WERI-Rb-1 (cell line): ENCODE results near the gene ADRA2B.

Experiments
- DNase-seq: peaks from one replicate; pipeline ENCODE4 v3.0.0-alpha.2; 2020
- H3K27ac ChIP-seq: fragments of 250-450 bp; sonication (Bioruptor Pico); 2 replicates; pipeline ENCODE4 v1.5.1; 2020; ENCODE audit warnings: mild to moderate bottlenecking, moderate library complexity
- H3K27me3 ChIP-seq: fragments of 250-450 bp; sonication (Bioruptor Pico); 2 replicates; pipeline ENCODE4 v1.5.1; 2021; ENCODE audit warnings: mild to moderate bottlenecking, low read depth, moderate library complexity; ENCODE audit not compliant: insufficient read depth, severe bottlenecking
- H3K36me3 ChIP-seq: fragments of 250-450 bp; sonication (Bioruptor Pico); 2 replicates; pipeline ENCODE4 v1.5.1; 2020; ENCODE audit warnings: mild to moderate bottlenecking, moderate library complexity
- H3K4me3 ChIP-seq: 2 replicates; pipeline ENCODE4 v1.5.1; 2011; ENCODE audit warnings: low read depth, mild to moderate bottlenecking, control low read depth, low read length
- H3K9me3 ChIP-seq: fragments of 250-450 bp; sonication (Bioruptor Pico); 2 replicates; pipeline ENCODE4 v1.5.1; 2021; ENCODE audit warnings: mild to moderate bottlenecking, moderate library complexity; ENCODE audit not compliant: severe bottlenecking
- TF ChIP-seq, protein P1 (sequence below): IDR thresholded peaks from 2 replicates; pipeline ENCODE4 v1.5.1; 2011; ENCODE audit warnings: low read depth, mild to moderate bottlenecking, control low read depth, inconsistent platforms, low read length

ADRA2B gene

DNA sequence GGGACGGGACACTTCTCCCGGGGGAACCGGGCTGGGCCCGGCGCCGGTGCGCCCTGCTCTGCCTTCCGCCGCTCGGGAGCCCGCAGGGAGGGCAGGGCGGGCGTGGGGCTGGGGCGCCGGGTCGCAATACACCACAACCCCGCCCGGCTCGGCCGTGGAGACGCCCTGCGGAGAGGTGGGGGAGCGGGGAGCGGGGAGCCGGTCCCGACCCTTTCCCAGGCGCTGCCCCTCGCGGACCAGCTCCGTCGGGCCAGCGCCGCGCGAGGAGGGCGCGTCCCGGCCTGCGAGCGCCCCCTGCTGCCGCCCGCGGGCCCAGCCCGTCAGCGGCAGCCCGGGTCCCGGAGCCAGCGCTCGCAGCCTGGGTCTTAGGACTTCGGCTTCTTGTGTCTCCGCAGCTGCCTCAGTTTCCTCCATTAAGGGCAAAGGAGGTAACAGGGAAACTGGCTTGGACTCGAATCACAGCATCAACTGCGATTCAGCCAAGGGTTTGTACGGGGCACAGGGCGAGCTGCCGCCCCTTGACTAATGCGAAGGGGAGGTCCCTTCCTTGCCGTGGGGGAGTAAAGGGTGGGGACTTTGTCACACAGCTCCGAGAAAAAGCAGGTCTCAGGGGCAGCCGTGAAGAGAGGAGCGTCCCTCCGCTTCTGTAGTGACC lies 635 bp upstream of the ADRA2B start:
- H3K36me3 ChIP-seq, result no peaks in the 10 kb centered on the region
- DNase-seq, result peak; percentile 50
- no peak overlapping the region for H3K27ac ChIP-seq
- peak overlapping the region; percentile 24 for H3K4me3 ChIP-seq
- H3K9me3 ChIP-seq, result no peaks in the 10 kb centered on the region
- peaks cover 6% of the 10 kb centered on the region for H3K27me3 ChIP-seq
- TF ChIP-seq, protein P1, sequence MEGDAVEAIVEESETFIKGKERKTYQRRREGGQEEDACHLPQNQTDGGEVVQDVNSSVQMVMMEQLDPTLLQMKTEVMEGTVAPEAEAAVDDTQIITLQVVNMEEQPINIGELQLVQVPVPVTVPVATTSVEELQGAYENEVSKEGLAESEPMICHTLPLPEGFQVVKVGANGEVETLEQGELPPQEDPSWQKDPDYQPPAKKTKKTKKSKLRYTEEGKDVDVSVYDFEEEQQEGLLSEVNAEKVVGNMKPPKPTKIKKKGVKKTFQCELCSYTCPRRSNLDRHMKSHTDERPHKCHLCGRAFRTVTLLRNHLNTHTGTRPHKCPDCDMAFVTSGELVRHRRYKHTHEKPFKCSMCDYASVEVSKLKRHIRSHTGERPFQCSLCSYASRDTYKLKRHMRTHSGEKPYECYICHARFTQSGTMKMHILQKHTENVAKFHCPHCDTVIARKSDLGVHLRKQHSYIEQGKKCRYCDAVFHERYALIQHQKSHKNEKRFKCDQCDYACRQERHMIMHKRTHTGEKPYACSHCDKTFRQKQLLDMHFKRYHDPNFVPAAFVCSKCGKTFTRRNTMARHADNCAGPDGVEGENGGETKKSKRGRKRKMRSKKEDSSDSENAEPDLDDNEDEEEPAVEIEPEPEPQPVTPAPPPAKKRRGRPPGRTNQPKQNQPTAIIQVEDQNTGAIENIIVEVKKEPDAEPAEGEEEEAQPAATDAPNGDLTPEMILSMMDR, result peak; percentile 78

DNA sequence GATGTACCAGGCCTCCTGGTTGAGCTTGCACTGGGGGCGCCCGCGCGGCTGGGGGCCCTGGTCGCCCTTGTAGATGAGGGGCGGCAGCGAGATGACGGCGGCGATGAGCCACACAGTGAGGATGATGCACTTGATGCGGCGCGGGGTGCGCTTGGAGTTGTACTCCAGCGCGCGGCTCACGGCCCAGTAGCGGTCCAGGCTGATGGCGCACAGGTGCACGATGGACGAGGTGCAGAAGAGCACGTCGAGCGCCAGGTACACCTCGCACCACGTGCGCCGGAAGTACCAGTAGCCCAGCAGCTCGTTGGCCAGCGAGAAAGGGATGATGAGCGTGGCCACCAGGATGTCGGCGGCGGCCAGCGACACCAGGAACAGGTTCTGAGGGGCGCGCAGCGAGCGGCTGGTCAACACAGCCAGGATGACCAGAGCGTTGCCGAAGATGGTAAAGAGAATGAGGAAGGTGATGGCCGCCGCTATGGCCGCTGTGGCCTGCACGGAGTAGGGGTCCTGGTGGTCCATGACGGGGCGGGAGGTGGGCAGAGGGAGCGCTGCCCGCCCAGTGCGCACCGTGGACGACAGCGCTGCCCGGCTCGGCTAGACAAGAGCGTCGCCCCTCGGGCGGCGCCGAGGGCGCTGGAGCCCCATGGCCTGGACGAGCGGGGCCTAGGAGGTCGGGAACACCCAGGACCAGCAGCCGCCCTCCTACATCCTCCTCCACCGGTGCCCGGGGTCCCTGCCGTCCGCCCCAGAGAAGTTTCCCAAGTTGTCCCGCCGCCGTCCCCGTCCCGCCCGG lies 544 bp downstream of the ADRA2B start:
- Histone ChIP-seq H3K9me3 (no peaks in the 10 kb centered on the region), H3K4me3 (no peak overlapping the region), H3K27ac (no peak overlapping the region), H3K27me3 (peaks cover 6% of the 10 kb centered on the region), H3K36me3 (no peaks in the 10 kb centered on the region)
- TF ChIP-seq, protein P1, result no peak
- no peak for DNase-seq

DNA sequence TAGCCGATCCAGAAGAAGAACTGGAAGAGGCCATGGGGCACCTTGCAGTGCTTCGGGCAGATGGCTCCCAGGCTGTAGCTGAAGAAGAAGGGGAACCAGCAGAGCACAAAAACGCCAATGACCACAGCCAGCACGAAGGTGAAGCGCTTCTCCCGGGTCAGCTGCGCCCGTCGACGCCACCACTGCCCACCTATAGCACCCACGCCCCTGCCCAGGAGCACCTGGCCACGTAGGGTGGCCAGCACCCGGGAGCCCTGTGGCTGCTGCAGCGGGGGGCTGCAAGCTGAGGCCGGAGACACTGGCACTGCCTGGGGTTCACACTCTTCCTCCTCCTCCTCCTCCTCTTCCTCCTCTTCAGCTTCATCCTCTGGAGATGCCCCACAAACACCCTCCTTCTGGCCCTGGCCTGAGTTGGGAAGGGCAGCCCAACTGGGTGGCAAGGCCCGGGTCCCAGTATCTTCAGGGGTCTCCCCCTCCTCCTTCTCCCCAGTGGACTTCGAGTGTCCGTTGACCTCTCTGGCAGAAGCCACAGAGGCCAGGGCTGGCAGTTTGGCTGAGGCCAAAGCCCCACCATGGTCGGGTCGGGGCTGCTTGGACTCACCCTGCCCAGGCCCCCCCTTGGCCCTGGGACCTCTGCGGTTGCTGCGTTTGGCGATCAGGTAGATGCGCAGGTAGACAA lies 1.3 kb downstream of the ADRA2B start:
- Histone ChIP-seq H3K36me3 (no peaks in the 10 kb centered on the region), H3K4me3 (no peak overlapping the region), H3K9me3 (no peaks in the 10 kb centered on the region), H3K27ac (no peak overlapping the region), H3K27me3 (peaks cover 6% of the 10 kb centered on the region)
- DNase-seq, result no peak
- TF ChIP-seq, protein P1, result no peak

DNA sequence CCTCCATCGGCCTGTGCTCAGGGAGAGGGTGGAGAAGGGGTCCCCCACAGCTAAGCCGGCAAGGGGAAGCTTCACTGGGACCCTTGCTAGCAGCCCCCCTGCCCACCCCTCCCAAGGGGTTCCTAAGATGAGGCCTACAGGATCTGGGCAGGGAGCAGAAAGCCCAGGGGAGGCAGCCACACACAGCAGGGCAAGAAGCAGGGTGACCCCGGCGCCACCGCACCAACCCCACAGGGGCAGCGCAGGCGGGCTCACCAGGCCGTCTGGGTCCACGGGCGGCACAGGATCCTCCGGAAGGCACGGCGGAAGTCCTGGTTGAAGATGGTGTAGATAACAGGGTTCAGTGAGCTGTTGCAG lies 1.8 kb downstream of the ADRA2B start:
- Histone ChIP-seq H3K4me3 (no peak overlapping the region), H3K36me3 (no peaks in the 10 kb centered on the region), H3K27me3 (peaks cover 6% of the 10 kb centered on the region), H3K9me3 (no peaks in the 10 kb centered on the region), H3K27ac (no peak overlapping the region)
- TF ChIP-seq, protein P1, result no peak
- no peak for DNase-seq

DNA sequence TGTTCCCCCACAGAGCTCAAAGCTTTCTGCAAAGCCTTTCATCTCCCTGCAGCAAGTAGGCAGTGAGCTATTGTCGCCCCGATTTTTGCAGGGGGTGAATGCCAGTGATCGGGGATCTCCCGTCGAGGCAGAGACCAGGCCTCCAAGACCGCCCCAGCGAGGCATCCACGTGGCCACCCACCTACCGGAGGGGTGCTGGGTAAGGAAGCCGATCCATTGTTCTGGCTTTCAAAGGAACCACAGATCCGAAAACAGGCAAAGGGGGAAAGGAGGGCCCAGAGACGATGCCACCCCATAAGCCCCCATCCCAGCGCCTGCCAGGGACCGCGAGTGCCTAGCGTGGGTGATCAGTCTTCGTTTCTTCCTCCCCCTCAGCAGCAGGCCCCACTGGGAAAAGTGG lies 2.4 kb downstream of the ADRA2B start:
- Histone ChIP-seq H3K9me3 (no peaks in the 10 kb centered on the region), H3K4me3 (no peak overlapping the region), H3K36me3 (no peaks in the 10 kb centered on the region), H3K27ac (no peak overlapping the region), H3K27me3 (peaks cover 6% of the 10 kb centered on the region)
- no peak for DNase-seq
- TF ChIP-seq, protein P1, result no peak
